Osteocyte (in vitro differentiated cells): ENCODE measurements around the gene EVA1A. TPM values are rescaled to one million over a fixed set of nuclear protein-coding genes. Genes with fewer than 3 reads are reported as not detected.

ENCODE experiments used
- DNase-seq: peaks from one replicate; pipeline ENCODE4 v3.0.0; 2021; ENCODE audit warnings: mixed read lengths; ENCODE audit not compliant: unreplicated experiment; ENCODE audit errors: extremely low spot score
- H3K27ac Mint-ChIP-seq: one replicate; pipeline ENCODE4 v1.8.0; 2021; ENCODE audit warnings: mild to moderate bottlenecking, mixed read lengths; ENCODE audit not compliant: unreplicated experiment
- H3K27me3 Mint-ChIP-seq: one replicate; pipeline ENCODE4 v1.8.0; 2021; ENCODE audit warnings: mixed read lengths; ENCODE audit not compliant: unreplicated experiment
- H3K36me3 Mint-ChIP-seq: one replicate; pipeline ENCODE4 v1.8.0; 2021; ENCODE audit warnings: mixed read lengths; ENCODE audit not compliant: unreplicated experiment
- H3K4me1 Mint-ChIP-seq: one replicate; pipeline ENCODE4 v1.8.0; 2021; ENCODE audit warnings: mixed read lengths; ENCODE audit not compliant: unreplicated experiment
- H3K4me3 Mint-ChIP-seq: one replicate; pipeline ENCODE4 v1.8.0; 2021; ENCODE audit warnings: mild to moderate bottlenecking, moderate library complexity, mixed read lengths; ENCODE audit not compliant: unreplicated experiment
- H3K9me3 Mint-ChIP-seq: one replicate; pipeline ENCODE4 v1.8.0; 2021; ENCODE audit warnings: mixed read lengths; ENCODE audit not compliant: unreplicated experiment
- CTCF ChIP-seq: fragments of 200-600 bp; sonication (generic); IDR thresholded peaks from 2 replicates; pipeline ENCODE4 v1.5.0; 2021; ENCODE audit warnings: antibody characterized with exemption, mild to moderate bottlenecking, moderate library complexity
- total RNA-seq: library from RNA; stranded (reverse); gene quantifications from 2 replicates; pipeline ENCODE4 v1.2.1, GENCODE V29; 2021

EVA1A gene
- total RNA-seq, 1 donor from 2014 or later, result 33.5 TPM

GRCh38 chr2:75519843-75520242 lies 40.9 kb downstream of the EVA1A start:
- Mint-ChIP-seq H3K27ac (peak overlapping the region; percentile 0), H3K4me1 (peaks cover 32% of the 10 kb centered on the region), H3K4me3 (no peak overlapping the region), H3K27me3 (no peaks in the 10 kb centered on the region), H3K36me3 (peaks cover 40% of the 10 kb centered on the region), H3K9me3 (no peaks in the 10 kb centered on the region)
- DNase-seq, result no peak
- TF ChIP-seq CTCF, result no peak

- no peak for TF ChIP-seq CTCF
- no peaks in the 10 kb centered on the region for H3K9me3 Mint-ChIP-seq
- no peak overlapping the region for H3K27ac Mint-ChIP-seq
- DNase-seq, result no peak
- peaks cover 47% of the 10 kb centered on the region for H3K36me3 Mint-ChIP-seq
- H3K27me3 Mint-ChIP-seq, result no peaks in the 10 kb centered on the region
- H3K4me1 Mint-ChIP-seq, result peaks cover 30% of the 10 kb centered on the region
- H3K4me3 Mint-ChIP-seq, result no peak overlapping the region
These were observed 41.9 kb downstream of the EVA1A start for GRCh38 chr2:75518638-75519465.

- Mint-ChIP-seq H3K27ac (peak overlapping the region; percentile 36), H3K4me3 (no peak overlapping the region), H3K27me3 (no peaks in the 10 kb centered on the region), H3K9me3 (peaks cover 8% of the 10 kb centered on the region), H3K4me1 (peaks cover 27% of the 10 kb centered on the region), H3K36me3 (peaks cover 54% of the 10 kb centered on the region)
- peak; percentile 46 for DNase-seq
- TF ChIP-seq CTCF, result no peak
These were observed 43.0 kb downstream of the EVA1A start for GRCh38 chr2:75517547-75518230.

- H3K27ac Mint-ChIP-seq, result peak overlapping the region; percentile 29
- H3K36me3 Mint-ChIP-seq, result peaks cover 62% of the 10 kb centered on the region
- H3K4me1 Mint-ChIP-seq, result peaks cover 27% of the 10 kb centered on the region
- no peak for TF ChIP-seq CTCF
- no peaks in the 10 kb centered on the region for H3K27me3 Mint-ChIP-seq
- no peak overlapping the region for H3K4me3 Mint-ChIP-seq
- peaks cover 18% of the 10 kb centered on the region for H3K9me3 Mint-ChIP-seq
- DNase-seq, result peak; percentile 30
These were observed 44.1 kb downstream of the EVA1A start for GRCh38 chr2:75516378-75517360.
